Mucosa of rectum (tissue), 2 donors: ENCODE results near the gene INPP4A.

ENCODE experiments used
- H3K27ac ChIP-seq, 2 donors: one replicate each; pipeline ENCODE4 v1.7.0; 2013; ENCODE audit warnings: inconsistent platforms in 2 of 2, low read depth in 2 of 2, low read length in 2 of 2
- H3K27me3 ChIP-seq, 2 donors: one replicate each; pipeline ENCODE4 v1.7.0; 2013; ENCODE audit warnings: low read length in 2 of 2; ENCODE audit not compliant: control insufficient read depth in 2 of 2, insufficient read depth in 2 of 2
- H3K36me3 ChIP-seq, 2 donors: one replicate each; pipeline ENCODE4 v1.7.0; 2013; ENCODE audit warnings: low read length in 2 of 2; ENCODE audit not compliant: control insufficient read depth in 2 of 2, insufficient read depth in 2 of 2
- H3K4me1 ChIP-seq, 2 donors: one replicate each; pipeline ENCODE4 v1.7.0; 2013; ENCODE audit warnings: low read length in 2 of 2, mild to moderate bottlenecking in 1 of 2; ENCODE audit not compliant: control insufficient read depth in 2 of 2, insufficient read depth in 2 of 2
- H3K4me3 ChIP-seq, 2 donors: one replicate each; pipeline ENCODE4 v1.7.0; 2013; ENCODE audit warnings: low read length in 2 of 2
- H3K9ac ChIP-seq, 2 donors: one replicate each; pipeline ENCODE4 v1.7.0; 2013; ENCODE audit warnings: low read length in 2 of 2, low read depth in 1 of 2, mild to moderate bottlenecking in 1 of 2
- H3K9me3 ChIP-seq, 2 donors: one replicate each; pipeline ENCODE4 v1.7.0; 2013; ENCODE audit warnings: low read length in 2 of 2; ENCODE audit not compliant: control insufficient read depth in 2 of 2
- donor health status: healthy.
- donor health status: Normal muscosa, but diverticular disease.

INPP4A gene

DNA sequence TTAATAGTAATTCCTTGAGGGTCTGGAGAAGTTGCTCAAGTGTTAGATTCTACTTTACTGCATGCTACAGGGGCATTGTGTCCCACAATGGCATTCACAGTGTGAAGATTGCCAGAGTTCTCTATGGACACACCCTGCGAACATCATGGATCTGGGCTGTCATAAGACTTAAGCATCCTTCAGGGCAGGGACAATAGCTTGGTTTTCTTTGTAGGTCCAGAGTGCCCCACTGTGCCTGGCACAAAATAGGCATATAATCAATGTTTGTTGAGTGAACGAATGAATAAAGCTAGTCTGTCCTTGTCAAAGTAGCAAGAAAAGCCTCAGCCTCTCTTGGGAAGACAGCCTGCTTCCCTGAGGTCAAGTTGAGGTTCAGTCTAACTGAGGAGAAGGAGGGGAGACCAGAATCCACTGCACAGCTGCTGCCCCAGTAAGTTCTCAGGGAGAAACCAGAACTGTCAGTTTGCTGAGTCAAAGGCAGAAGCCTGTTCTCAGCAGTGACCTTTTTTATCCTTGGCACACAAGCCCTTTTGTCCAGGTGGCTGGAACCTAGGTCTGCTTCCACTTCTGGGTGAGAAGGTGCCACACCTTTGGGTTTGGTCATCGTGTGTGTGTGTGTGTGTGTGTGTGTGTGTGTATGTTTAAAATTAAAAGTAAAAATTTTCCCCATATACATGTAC lies 15.0 kb downstream of the INPP4A start:
- H3K27me3 ChIP-seq = no peaks in the 10 kb centered on the region
- H3K27ac ChIP-seq = peak overlapping the region in 1 of 2 donors; percentile 67
- H3K9me3 ChIP-seq = no peaks in the 10 kb centered on the region
- peaks cover 30 to 47% of the 10 kb centered on the region in 2 donors for H3K4me1 ChIP-seq
- no peaks in the 10 kb centered on the region for H3K36me3 ChIP-seq
- H3K9ac ChIP-seq = no peak overlapping the region
- no peak overlapping the region for H3K4me3 ChIP-seq

DNA sequence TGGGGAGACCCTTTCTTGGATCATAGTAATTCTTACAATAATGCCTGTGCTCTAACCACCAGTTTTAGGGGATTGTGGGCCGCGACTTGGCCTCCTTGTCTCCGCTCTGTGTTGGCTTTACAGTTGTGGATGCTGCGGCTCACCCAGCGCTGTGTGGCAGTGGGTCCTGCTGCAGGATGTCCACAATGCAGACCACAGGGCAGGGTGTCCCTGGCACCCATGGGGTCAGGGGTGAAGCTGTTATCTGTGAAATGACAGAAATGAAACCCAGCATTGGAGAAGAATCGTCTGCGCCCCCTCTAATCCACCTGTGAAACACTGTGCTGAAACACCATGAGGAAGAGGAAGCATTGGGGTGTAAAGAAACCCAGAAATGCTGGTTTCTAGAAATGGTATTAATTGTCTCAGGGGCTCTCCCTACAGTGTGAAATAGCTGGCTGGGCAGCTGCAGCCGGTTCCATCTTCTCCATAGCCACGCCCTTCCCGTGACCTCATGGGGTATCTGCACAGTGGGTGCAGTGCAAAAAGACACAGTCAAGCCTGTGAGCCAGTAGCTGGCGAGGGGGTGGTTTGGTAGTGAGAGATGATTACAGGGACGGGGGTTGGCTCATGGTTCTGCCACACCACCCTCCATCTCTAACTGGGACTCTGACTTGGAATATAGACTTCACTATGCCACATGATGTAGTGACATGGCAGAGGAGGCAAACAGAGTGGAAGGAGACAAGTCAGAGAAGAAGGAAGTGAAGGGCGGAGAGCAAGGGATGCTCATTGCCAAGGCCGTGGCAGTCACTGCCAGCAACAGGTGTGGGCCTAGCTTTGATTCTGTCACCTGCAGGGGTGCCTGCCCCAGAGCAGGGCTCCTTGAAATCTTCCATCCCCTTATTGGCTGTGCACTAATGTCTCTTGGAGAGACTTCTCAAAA lies 16.2 kb downstream of the INPP4A start:
- Histone ChIP-seq H3K4me1 (peaks cover 27 to 47% of the 10 kb centered on the region in 2 donors), H3K9me3 (no peaks in the 10 kb centered on the region), H3K27me3 (no peaks in the 10 kb centered on the region), H3K27ac (peak overlapping the region in 1 of 2 donors; percentile 67), H3K9ac (no peak overlapping the region), H3K4me3 (no peak overlapping the region), H3K36me3 (no peaks in the 10 kb centered on the region)

DNA sequence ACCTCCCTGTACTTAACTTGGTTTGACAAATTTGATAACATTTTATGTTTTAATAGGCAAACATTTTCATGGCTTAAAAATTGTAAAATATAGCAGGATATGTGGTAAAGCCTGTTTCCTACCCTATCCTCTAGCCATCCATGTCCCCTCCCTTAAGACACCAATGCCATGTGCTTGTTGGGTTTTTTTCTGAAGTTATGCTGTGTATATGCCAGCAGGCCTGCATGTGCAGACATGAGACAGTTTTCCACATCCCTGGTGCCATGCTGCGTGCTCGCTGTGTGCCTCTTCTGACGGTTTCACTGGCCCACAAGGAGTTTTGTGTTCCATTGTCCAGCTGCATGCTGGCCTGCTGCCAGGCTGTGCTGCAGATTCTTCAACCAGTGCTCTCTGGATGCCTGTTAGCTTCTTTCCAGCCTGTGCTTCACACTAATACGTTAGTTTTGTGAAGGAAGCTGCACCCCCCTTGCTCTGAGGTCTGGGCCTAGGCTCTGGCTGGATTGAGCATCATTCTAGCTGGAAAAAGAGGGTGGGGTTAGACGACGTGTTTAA lies 16.9 kb downstream of the INPP4A start:
- no peaks in the 10 kb centered on the region for H3K27me3 ChIP-seq
- no peak overlapping the region for H3K4me3 ChIP-seq
- peak overlapping the region in 1 of 2 donors; percentile 64 for H3K27ac ChIP-seq
- no peaks in the 10 kb centered on the region for H3K9me3 ChIP-seq
- peaks cover 30 to 48% of the 10 kb centered on the region in 2 donors for H3K4me1 ChIP-seq
- no peaks in the 10 kb centered on the region for H3K36me3 ChIP-seq
- no peak overlapping the region for H3K9ac ChIP-seq

DNA sequence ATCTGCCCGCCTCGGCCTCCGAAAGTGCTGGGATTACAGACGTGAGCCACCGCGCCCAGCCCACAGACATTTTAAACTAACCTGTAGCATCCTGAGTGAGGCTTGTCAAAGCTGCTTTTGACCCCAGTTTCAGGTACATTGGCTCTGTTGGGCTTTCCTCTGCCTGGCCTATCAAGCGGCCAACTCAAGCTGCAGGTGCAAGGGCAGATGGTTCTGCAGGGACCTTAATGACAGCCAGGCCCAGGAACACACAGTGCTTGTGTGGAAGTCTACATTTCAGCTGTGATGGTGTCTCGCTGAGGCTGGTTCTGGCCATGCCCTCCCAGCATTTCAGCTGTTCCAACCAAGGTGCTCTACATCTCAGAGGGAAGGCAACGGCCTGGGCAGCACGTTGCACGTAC lies 18.4 kb downstream of the INPP4A start:
- Histone ChIP-seq H3K36me3 (no peaks in the 10 kb centered on the region), H3K9me3 (no peaks in the 10 kb centered on the region), H3K9ac (no peak overlapping the region), H3K27me3 (no peaks in the 10 kb centered on the region), H3K27ac (peak overlapping the region; percentile 16 to 87), H3K4me3 (no peak overlapping the region), H3K4me1 (peaks cover 30 to 51% of the 10 kb centered on the region in 2 donors)

DNA sequence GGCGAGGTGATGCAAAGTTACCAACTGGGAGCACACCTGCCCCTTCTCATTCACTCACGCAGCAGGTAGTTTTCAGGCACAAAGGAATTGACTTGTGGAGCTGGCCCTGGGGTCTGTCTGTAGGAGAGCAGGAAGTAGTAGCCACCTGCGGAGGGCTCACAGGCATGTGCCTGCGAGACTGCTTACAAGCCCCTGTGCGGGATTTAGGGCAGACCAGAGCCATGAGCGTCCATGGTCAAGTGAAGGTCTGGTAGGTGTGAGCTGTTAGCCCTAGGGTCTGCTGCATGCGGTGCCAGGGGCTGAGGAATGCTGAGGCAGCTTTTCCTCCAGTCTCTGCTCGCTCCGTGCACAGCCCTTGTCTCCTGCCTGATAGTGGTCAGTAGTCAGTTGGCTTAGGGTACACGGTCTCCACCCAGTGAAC lies 18.9 kb downstream of the INPP4A start:
- peak overlapping the region in 1 of 2 donors; percentile 41 for H3K4me3 ChIP-seq
- H3K27me3 ChIP-seq = no peaks in the 10 kb centered on the region
- peaks cover 30 to 53% of the 10 kb centered on the region in 2 donors for H3K4me1 ChIP-seq
- no peaks in the 10 kb centered on the region for H3K9me3 ChIP-seq
- no peaks in the 10 kb centered on the region for H3K36me3 ChIP-seq
- peak overlapping the region; percentile 16 to 87 for H3K27ac ChIP-seq
- no peak overlapping the region for H3K9ac ChIP-seq

DNA sequence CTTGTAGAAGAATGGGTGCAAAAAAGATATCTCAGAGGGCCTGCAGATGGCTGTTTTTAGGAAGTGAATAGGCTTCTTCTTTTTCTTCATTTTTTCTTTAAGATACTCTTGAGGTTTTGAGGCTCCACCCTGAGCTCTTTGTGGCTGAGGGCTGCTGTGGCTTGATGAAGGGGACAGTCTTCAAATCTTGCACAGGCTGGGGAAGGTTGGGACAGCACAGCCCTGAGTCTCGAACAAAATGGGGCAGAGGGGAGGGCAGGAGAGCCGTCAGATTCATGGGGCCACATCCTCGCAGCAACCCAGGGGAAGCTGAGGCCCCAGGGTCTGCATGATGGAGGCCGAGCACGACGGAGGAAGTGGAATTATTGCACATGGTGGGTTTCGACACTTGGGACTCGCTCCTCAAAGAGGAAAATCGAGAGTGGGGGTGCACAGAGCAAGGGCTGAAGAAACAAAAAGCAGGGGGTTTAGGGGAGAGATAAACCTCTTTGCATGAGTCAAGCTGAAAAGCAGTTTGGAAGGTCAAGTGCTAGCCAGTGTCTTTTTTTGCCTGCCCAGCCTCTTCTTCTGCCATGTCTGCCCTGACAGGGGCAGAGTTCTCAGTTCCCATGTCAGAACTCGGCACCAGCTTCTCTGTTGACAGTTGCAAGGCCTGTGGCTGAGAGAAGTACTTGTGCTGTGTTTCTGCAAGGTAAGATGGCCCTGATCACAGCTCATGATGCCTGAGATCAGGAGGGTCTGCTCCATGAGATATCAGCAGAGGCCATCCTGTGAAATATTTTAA lies 19.5 kb downstream of the INPP4A start:
- no peaks in the 10 kb centered on the region for H3K9me3 ChIP-seq
- H3K27me3 ChIP-seq = no peaks in the 10 kb centered on the region
- H3K27ac ChIP-seq = peak overlapping the region; percentile 45 to 87
- peak overlapping the region in 1 of 2 donors; percentile 6 for H3K9ac ChIP-seq
- H3K36me3 ChIP-seq = no peaks in the 10 kb centered on the region
- H3K4me1 ChIP-seq = peaks cover 28 to 51% of the 10 kb centered on the region in 2 donors
- peak overlapping the region in 1 of 2 donors; percentile 41 for H3K4me3 ChIP-seq

DNA sequence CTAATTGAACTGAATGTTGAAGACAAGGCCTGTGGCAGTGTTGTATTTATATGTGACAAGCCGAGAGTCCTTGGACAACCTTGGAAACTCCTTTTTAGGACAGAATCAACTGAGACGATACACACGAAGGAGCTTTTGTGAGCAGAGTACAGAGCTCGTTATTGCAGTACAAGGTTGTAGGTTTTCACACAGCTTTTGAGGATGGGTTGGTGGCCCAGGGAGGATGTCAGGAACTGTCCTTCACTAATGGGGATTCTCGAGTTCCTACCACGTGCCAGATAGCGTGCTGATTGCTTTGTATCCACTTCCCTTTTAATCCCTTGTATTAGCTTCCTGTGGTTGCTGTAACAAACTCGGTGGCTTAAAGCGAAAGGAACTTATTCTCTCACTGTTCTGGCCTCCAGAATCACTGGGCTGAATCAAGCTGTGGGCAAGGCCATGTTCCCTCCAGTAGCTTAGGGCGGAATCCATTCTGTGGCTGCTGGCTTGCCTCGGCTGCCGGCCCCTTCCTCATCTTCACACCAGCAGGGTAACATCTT lies 20.2 kb downstream of the INPP4A start:
- Histone ChIP-seq H3K36me3 (no peaks in the 10 kb centered on the region), H3K27ac (peak overlapping the region; percentile 58 to 87), H3K27me3 (no peaks in the 10 kb centered on the region), H3K4me1 (peaks cover 28 to 46% of the 10 kb centered on the region in 2 donors), H3K9ac (no peak overlapping the region), H3K4me3 (peak overlapping the region in 1 of 2 donors; percentile 54), H3K9me3 (no peaks in the 10 kb centered on the region)

GRCh38 chr2:98465456-98466226 lies 21.0 kb downstream of the INPP4A start:
- H3K36me3 ChIP-seq = no peaks in the 10 kb centered on the region
- H3K27ac ChIP-seq = peak overlapping the region; percentile 58 to 87
- H3K9ac ChIP-seq = peak overlapping the region in 1 of 2 donors; percentile 47
- H3K4me1 ChIP-seq = peaks cover 26 to 43% of the 10 kb centered on the region in 2 donors
- H3K9me3 ChIP-seq = no peaks in the 10 kb centered on the region
- H3K27me3 ChIP-seq = no peaks in the 10 kb centered on the region
- H3K4me3 ChIP-seq = peak overlapping the region in 1 of 2 donors; percentile 54

- Histone ChIP-seq H3K36me3 (no peaks in the 10 kb centered on the region), H3K27me3 (no peaks in the 10 kb centered on the region), H3K9ac (no peak overlapping the region), H3K9me3 (no peaks in the 10 kb centered on the region), H3K4me1 (peaks cover 19 to 33% of the 10 kb centered on the region in 2 donors), H3K27ac (no peak overlapping the region), H3K4me3 (peak overlapping the region in 1 of 2 donors; percentile 37)
Observed at GRCh38 chr2:98467082-98467536, 22.5 kb downstream of the INPP4A start.
